Measurements from ENCODE around the gene CNTNAP4.

GRCh38 chr16:76577003-76577402 is 299.8 kb downstream of the CNTNAP4 start:
- TF ChIP-seq, protein P1, sequence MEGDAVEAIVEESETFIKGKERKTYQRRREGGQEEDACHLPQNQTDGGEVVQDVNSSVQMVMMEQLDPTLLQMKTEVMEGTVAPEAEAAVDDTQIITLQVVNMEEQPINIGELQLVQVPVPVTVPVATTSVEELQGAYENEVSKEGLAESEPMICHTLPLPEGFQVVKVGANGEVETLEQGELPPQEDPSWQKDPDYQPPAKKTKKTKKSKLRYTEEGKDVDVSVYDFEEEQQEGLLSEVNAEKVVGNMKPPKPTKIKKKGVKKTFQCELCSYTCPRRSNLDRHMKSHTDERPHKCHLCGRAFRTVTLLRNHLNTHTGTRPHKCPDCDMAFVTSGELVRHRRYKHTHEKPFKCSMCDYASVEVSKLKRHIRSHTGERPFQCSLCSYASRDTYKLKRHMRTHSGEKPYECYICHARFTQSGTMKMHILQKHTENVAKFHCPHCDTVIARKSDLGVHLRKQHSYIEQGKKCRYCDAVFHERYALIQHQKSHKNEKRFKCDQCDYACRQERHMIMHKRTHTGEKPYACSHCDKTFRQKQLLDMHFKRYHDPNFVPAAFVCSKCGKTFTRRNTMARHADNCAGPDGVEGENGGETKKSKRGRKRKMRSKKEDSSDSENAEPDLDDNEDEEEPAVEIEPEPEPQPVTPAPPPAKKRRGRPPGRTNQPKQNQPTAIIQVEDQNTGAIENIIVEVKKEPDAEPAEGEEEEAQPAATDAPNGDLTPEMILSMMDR (IDR thresholded peaks at IDR 0.05; ENCODE audit: control extremely low read depth in 1 of 3, insufficient read depth in 1 of 3, low read depth in 1 of 3, low read length in 3 of 3) = no peak
- TF ChIP-seq CHD2 (IDR thresholded peaks at IDR 0.05; ENCODE audit: low read length) = no peak
- no peak for TF ChIP-seq BACH1 (IDR thresholded peaks at IDR 0.05; ENCODE audit: low read length)
- TF ChIP-seq POLR2A (IDR thresholded peaks at IDR 0.05; ENCODE audit: control extremely low read depth in 1 of 2, low read depth in 2 of 2, low read length in 2 of 2) = no peak
- TF ChIP-seq JUN (IDR thresholded peaks at IDR 0.05; ENCODE audit: low read depth, low read length) = no peak
- no peak for TF ChIP-seq HDAC2 (IDR thresholded peaks at IDR 0.05; ENCODE audit: borderline replicate concordance in 1 of 2, low read depth in 2 of 2, low read length in 2 of 2)
- no peak for TF ChIP-seq MAX (IDR thresholded peaks at IDR 0.05)
